ENCODE results near the gene SLIT1.

The SLIT1 gene

GRCh38 chr10:97154162-97154561 lies 31.6 kb downstream of the SLIT1 start:
- Histone ChIP-seq H3K27me3 (no peaks in the 10 kb centered on the region), H3K36me3 (no peaks in the 10 kb centered on the region), H3K4me1 (ENCODE audit: control insufficient read depth in 1 of 2, insufficient read depth in 1 of 2, low read depth in 1 of 2, low read length in 1 of 2) (no peaks in the 10 kb centered on the region), H3K4me3 (ENCODE audit: low read depth in 1 of 2, low read length in 1 of 2) (no peak overlapping the region), H3K9me3 (no peaks in the 10 kb centered on the region), H3K27ac (no peak overlapping the region)
- no peak for TF ChIP-seq CTCF (IDR thresholded peaks at IDR 0.05)

- H3K27ac ChIP-seq: no peak overlapping the region
- no peak overlapping the region for H3K4me3 ChIP-seq (ENCODE audit: low read depth in 1 of 2, low read length in 1 of 2)
- H3K27me3 ChIP-seq: no peaks in the 10 kb centered on the region
- no peaks in the 10 kb centered on the region for H3K36me3 ChIP-seq
- no peaks in the 10 kb centered on the region for H3K9me3 ChIP-seq
- TF ChIP-seq CTCF (IDR thresholded peaks at IDR 0.05): no peak
- no peaks in the 10 kb centered on the region for H3K4me1 ChIP-seq (ENCODE audit: control insufficient read depth in 1 of 2, insufficient read depth in 1 of 2, low read depth in 1 of 2, low read length in 1 of 2)
Observed at GRCh38 chr10:97153270-97153850, 32.4 kb downstream of the SLIT1 start.

GRCh38 chr10:97151307-97151914 lies 34.3 kb downstream of the SLIT1 start:
- Histone ChIP-seq H3K36me3 (no peaks in the 10 kb centered on the region), H3K4me1 (ENCODE audit: control insufficient read depth in 1 of 2, insufficient read depth in 1 of 2, low read depth in 1 of 2, low read length in 1 of 2) (no peaks in the 10 kb centered on the region), H3K4me3 (ENCODE audit: low read depth in 1 of 2, low read length in 1 of 2) (no peak overlapping the region), H3K27ac (no peak overlapping the region), H3K9me3 (no peaks in the 10 kb centered on the region), H3K27me3 (no peaks in the 10 kb centered on the region)
- TF ChIP-seq CTCF (IDR thresholded peaks at IDR 0.05): no peak

GRCh38 chr10:97150616-97151015 lies 35.1 kb downstream of the SLIT1 start:
- H3K27me3 ChIP-seq: no peaks in the 10 kb centered on the region
- no peak for TF ChIP-seq CTCF (IDR thresholded peaks at IDR 0.05)
- no peaks in the 10 kb centered on the region for H3K36me3 ChIP-seq
- H3K9me3 ChIP-seq: no peaks in the 10 kb centered on the region
- H3K4me3 ChIP-seq (ENCODE audit: low read depth in 1 of 2, low read length in 1 of 2): no peak overlapping the region
- H3K4me1 ChIP-seq (ENCODE audit: control insufficient read depth in 1 of 2, insufficient read depth in 1 of 2, low read depth in 1 of 2, low read length in 1 of 2): no peaks in the 10 kb centered on the region
- no peak overlapping the region for H3K27ac ChIP-seq

- TF ChIP-seq CTCF (IDR thresholded peaks at IDR 0.05): no peak
- Histone ChIP-seq H3K4me3 (ENCODE audit: low read depth in 1 of 2, low read length in 1 of 2) (no peak overlapping the region), H3K4me1 (ENCODE audit: control insufficient read depth in 1 of 2, insufficient read depth in 1 of 2, low read depth in 1 of 2, low read length in 1 of 2) (no peaks in the 10 kb centered on the region), H3K27ac (no peak overlapping the region), H3K36me3 (no peaks in the 10 kb centered on the region), H3K27me3 (no peaks in the 10 kb centered on the region), H3K9me3 (no peaks in the 10 kb centered on the region)
Observed at GRCh38 chr10:97150013-97150595, 35.7 kb downstream of the SLIT1 start.
